GM18909 (cell line): ENCODE data around the gene TIGIT.

ENCODE experiments used
- ATAC-seq: cut with Tn5 transposase; IDR thresholded peaks from one replicate; pipeline ENCODE4 v1.9.1; 2021; ENCODE audit warnings: mild to moderate bottlenecking; ENCODE audit not compliant: unreplicated experiment, poor library complexity

Gene TIGIT

DNA sequence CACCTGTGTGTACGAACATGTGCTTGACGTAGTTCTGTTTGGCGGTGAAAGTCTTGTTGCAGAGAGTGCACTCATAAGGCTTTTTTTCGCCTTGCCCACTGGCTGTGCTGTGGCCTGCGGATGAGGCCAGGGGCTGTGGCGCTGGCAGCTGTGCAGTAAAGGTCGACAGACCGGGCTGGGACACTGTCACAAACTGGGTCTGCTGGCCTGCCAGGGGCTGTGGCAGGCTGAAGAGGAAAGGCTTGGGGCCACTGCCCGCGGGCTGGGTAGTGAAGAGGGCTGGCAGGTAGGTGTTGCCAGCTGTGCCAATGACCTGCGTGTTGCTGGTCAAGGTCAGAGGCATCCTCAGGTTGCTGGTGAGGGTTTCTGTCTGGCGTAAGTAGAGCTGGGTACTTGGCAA lies 56.4 kb downstream of the TIGIT start:
- ATAC-seq = no peak

DNA sequence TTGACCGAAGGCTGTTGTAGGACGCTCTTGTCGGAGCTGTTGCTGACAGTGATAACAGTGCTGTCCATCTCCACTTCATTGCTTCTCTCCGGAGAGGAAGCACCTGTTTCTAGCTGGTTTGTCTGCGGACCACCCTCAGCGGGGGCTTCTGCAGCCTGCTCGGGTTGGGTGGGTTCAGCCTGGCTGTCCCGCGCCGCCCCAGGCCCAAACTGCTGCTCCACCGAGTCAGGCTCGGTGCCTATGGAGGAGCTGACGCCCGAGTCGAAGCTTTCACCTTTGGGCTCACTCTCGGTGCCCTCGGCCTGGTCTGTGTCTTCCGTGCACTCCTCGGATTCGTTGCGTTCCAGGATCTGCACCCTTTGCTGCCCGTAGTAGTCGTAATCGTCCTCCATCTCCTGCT lies 56.9 kb downstream of the TIGIT start:
- no peak for ATAC-seq

DNA sequence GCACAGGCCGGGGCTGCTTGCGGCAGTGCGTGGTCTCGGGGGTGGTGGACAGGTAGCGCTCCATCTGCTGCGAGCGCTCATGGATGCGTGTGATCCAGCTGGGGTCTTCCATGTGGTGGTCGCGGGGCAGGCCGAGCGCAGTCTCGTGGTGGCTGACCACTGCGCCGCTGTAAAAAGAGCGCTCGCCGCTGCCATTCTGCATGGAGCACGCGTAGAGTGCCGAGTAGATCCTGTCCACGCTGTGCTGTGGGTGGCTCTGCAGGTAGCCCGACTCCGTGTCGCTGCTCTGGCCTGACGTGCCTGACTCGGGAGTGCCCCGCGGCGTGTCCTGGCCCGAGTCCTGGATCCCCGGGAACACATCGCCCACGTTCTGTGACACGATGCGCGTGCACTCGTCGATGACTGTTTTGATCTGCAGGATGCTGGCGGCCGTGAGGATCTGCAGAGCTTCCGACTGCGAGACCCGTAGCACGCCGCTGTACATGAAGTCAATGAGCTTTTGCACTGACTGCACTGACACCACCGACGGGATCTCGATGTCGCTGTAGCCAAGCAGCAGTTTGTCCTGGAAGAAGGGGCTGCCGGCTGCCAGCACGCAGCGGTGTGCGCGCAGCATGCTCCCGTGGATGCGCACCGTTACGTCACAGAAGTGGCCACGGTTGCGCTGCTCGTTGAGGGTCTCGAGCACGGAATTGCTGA lies 57.4 kb downstream of the TIGIT start:
- no peak for ATAC-seq

DNA sequence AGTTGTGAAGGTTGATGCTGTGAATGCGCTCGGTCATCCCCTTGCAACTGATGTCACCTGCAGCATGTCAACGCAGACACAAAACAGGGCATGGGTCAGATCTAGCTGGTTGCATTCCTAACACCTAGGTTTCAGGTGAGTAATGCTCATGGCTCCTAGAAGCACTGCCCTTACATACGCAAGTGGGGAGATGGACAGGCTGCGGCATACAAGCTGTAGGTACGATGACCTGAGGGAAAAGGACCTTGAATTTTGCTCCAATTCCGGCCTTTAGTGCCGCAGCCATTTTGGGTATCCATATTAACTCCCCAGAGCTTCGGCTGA lies 58.0 kb downstream of the TIGIT start:
- no peak for ATAC-seq

DNA sequence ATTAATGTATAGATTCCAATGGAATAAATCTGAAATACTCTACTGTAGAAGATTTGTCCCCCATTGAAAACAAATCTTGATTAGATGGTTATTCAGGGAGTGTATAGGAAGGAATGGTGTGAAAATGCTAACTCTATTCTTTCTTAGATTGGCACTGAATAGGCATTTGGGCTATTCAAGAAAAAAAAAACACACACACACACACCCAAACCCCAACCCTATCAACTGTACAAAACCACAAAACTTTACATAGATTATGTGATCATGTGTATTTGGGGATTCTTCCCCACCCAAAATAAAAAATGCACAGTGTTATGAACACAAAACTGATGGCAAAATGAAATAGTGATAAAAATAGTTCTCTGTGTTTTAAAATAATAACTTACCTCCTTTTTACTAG lies 61.8 kb downstream of the TIGIT start:
- no peak for ATAC-seq

DNA sequence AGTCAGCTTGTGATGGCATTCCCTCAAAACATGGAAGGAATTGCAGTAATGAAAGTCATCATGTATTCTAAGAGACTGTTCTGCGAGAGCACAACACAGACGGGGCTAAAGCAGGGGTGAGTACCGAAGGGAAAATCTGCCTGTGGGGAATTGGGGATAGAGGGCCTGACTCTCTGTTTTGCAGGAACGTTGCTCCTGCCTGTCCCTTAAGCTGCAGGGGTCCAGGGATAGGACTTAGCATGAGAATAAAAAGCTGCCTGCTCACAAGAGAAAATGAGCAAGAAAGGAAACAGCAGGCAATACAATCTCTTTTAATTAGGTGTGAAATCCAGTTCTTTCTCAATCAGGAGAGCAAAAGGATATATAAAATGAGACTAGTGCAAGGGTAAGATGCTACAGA lies 62.2 kb downstream of the TIGIT start:
- no peak for ATAC-seq

DNA sequence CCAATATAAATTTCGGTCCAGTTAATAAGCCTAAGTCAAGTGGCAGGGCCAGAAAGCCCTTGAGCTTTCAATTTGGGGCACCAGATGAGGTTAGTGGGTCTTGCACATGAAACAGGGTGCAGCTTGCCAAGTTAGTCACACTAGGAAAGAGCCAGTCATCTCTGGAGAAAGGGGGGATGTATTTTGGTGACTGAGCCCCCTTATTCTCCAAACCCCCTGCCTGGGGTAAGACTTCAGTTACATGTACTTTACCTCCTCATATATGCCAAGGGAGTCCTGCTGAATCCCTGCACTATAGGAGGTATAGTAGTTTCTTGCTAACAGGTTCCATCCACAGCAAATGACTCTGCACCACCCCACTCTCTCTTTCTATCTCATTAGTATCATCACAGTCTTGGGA lies 62.7 kb downstream of the TIGIT start:
- ATAC-seq = no peak
